Astrocyte (in vitro differentiated cells and primary cell): ENCODE results near the gene E4F1. TPM values are rescaled to one million over a fixed set of nuclear protein-coding genes. Genes with fewer than 3 reads are reported as not detected.

Experiments
- DNase-seq: peaks from one replicate; pipeline ENCODE4 v3.0.0-alpha.2; 2010; ENCODE audit warnings: low read depth
- FAIRE-seq: peaks from 2 replicates; lab custom pipeline; 2011; peaks lifted over from hg19 to GRCh38; lab: Jason Lieb, UNC
- H2AFZ ChIP-seq: 2 replicates; pipeline ENCODE4 v1.6.0; 2012; ENCODE audit warnings: low read depth, low read length, inconsistent platforms
- H3K27ac ChIP-seq: 2 replicates; pipeline ENCODE4 v1.5.1; 2011; ENCODE audit warnings: low read depth, low read length, inconsistent platforms
- H3K27me3 ChIP-seq: 2 replicates; pipeline ENCODE4 v1.6.0; 2011; ENCODE audit warnings: low read length, inconsistent platforms; ENCODE audit not compliant: insufficient read depth
- H3K36me3 ChIP-seq: 2 replicates; pipeline ENCODE4 v1.5.1; 2011; ENCODE audit warnings: low read length, inconsistent platforms; ENCODE audit not compliant: insufficient read depth
- H3K4me1 ChIP-seq: 2 replicates; pipeline ENCODE4 v1.5.1; 2011; ENCODE audit warnings: low read length, inconsistent platforms; ENCODE audit not compliant: insufficient read depth
- H3K4me2 ChIP-seq: 2 replicates; pipeline ENCODE4 v1.6.0; 2012; ENCODE audit warnings: low read length, inconsistent platforms
- H3K4me3 ChIP-seq: 2 replicates; pipeline ENCODE4 v1.5.1; 2011; ENCODE audit warnings: low read depth, mild to moderate bottlenecking, low read length, inconsistent platforms; ENCODE audit not compliant: insufficient read depth
- H3K79me2 ChIP-seq: 2 replicates; pipeline ENCODE4 v1.6.0; 2012; ENCODE audit warnings: mild to moderate bottlenecking, low read length, inconsistent platforms; ENCODE audit not compliant: insufficient read depth
- H3K9ac ChIP-seq: 2 replicates; pipeline ENCODE4 v1.6.0; 2012; ENCODE audit warnings: mild to moderate bottlenecking, low read length, inconsistent platforms
- H3K9me3 ChIP-seq: 2 replicates; pipeline ENCODE4 v1.5.1; 2012; ENCODE audit warnings: low read depth, mild to moderate bottlenecking, low read length, inconsistent platforms; ENCODE audit not compliant: insufficient read depth
- H4K20me1 ChIP-seq: 2 replicates; pipeline ENCODE4 v1.6.0; 2012; ENCODE audit warnings: low read length, inconsistent platforms; ENCODE audit not compliant: insufficient read depth
- H3K27ac Mint-ChIP-seq: one replicate; pipeline ENCODE4 v1.8.0; 2021; ENCODE audit warnings: mild to moderate bottlenecking, mixed read lengths; ENCODE audit not compliant: unreplicated experiment
- H3K27me3 Mint-ChIP-seq: one replicate; pipeline ENCODE4 v1.8.0; 2021; ENCODE audit warnings: low read depth, mixed read lengths; ENCODE audit not compliant: unreplicated experiment
- H3K36me3 Mint-ChIP-seq: one replicate; pipeline ENCODE4 v1.8.0; 2021; ENCODE audit warnings: low read depth, mixed read lengths; ENCODE audit not compliant: unreplicated experiment
- H3K4me1 Mint-ChIP-seq: one replicate; pipeline ENCODE4 v1.8.0; 2021; ENCODE audit warnings: low read depth, mixed read lengths; ENCODE audit not compliant: unreplicated experiment
- H3K4me3 Mint-ChIP-seq: one replicate; pipeline ENCODE4 v1.8.0; 2021; ENCODE audit warnings: mild to moderate bottlenecking, moderate library complexity, mixed read lengths; ENCODE audit not compliant: unreplicated experiment
- H3K9me3 Mint-ChIP-seq: one replicate; pipeline ENCODE4 v1.8.0; 2021; ENCODE audit warnings: mild to moderate bottlenecking, mixed read lengths; ENCODE audit not compliant: unreplicated experiment
- CTCF ChIP-seq: IDR thresholded peaks from 2 replicates; pipeline ENCODE4 v1.5.1; 2011; ENCODE audit warnings: low read depth, mild to moderate bottlenecking, inconsistent platforms, low read length, moderate library complexity; ENCODE audit not compliant: insufficient read depth
- EZH2 ChIP-seq: IDR thresholded peaks from 2 replicates; pipeline ENCODE4 v1.6.1; 2012; ENCODE audit warnings: mild to moderate bottlenecking, low read length, inconsistent platforms; ENCODE audit not compliant: insufficient read depth
- total RNA-seq: library from RNA; stranded (reverse); gene quantifications from 2 replicates; pipeline ENCODE4 v1.2.1, GENCODE V29; 2021

Gene E4F1
- total RNA-seq, 1 donor from 2014 or later = 22.8 TPM

- H3K4me1 ChIP-seq = peaks cover 10% of the 10 kb centered on the region
- peaks cover 4% of the 10 kb centered on the region for H3K36me3 ChIP-seq
- H3K27ac ChIP-seq = no peak overlapping the region
- no peaks in the 10 kb centered on the region for H3K9me3 Mint-ChIP-seq
- H3K4me3 ChIP-seq = no peak overlapping the region
- H3K36me3 Mint-ChIP-seq = peaks cover 2% of the 10 kb centered on the region
- no peak for DNase-seq
- no peaks in the 10 kb centered on the region for H3K27me3 Mint-ChIP-seq
- no peak overlapping the region for H3K27ac Mint-ChIP-seq
- H3K4me1 Mint-ChIP-seq = no peaks in the 10 kb centered on the region
- no peak for FAIRE-seq
- no peak overlapping the region for H3K9ac ChIP-seq
- H3K27me3 ChIP-seq = peaks cover 4% of the 10 kb centered on the region
- TF ChIP-seq CTCF (no peak), EZH2 (no peak)
- H3K79me2 ChIP-seq = peaks cover 9% of the 10 kb centered on the region
- H3K4me2 ChIP-seq = no peak overlapping the region
- H3K9me3 ChIP-seq = no peaks in the 10 kb centered on the region
- no peak overlapping the region for H3K4me3 Mint-ChIP-seq
- no peak overlapping the region for H2AFZ ChIP-seq
- peaks cover 49% of the 10 kb centered on the region for H4K20me1 ChIP-seq
Measured at GRCh38 chr16:2233046-2233775, 9.8 kb downstream of the E4F1 start.

- Mint-ChIP-seq H3K9me3 (no peaks in the 10 kb centered on the region), H3K27ac (no peak overlapping the region), H3K4me3 (no peak overlapping the region), H3K4me1 (no peaks in the 10 kb centered on the region), H3K36me3 (peaks cover 2% of the 10 kb centered on the region), H3K27me3 (no peaks in the 10 kb centered on the region)
- Histone ChIP-seq H3K9me3 (no peaks in the 10 kb centered on the region), H3K9ac (no peak overlapping the region), H4K20me1 (peaks cover 44% of the 10 kb centered on the region), H3K36me3 (peaks cover 4% of the 10 kb centered on the region), H3K27me3 (peaks cover 4% of the 10 kb centered on the region), H3K79me2 (peaks cover 2% of the 10 kb centered on the region), H2AFZ (no peak overlapping the region), H3K4me2 (no peak overlapping the region), H3K4me3 (no peak overlapping the region), H3K4me1 (peaks cover 10% of the 10 kb centered on the region), H3K27ac (no peak overlapping the region)
- DNase-seq (no peak), FAIRE-seq (no peak)
- TF ChIP-seq EZH2 (no peak), CTCF (no peak)
Measured at GRCh38 chr16:2233872-2234812, 10.8 kb downstream of the E4F1 start.
